ENCODE results near the gene KIR3DL2.
"Not testable (repeated sequence)": the region's sequence is repeated elsewhere in the genome, so short reads cannot be mapped to it uniquely, and the experiment has no call there.

Gene KIR3DL2
- total RNA-seq: 0 to 0.15 (median 0.02) reads per million in 18 experiments

GRCh38 chr19:54850061-54850640 lies at the start of gene KIR3DL2:
Gene KIR3DL2 (plus strand): TSS chr19:54850443. CDS start chr19:54850476, 33 bp downstream.
- DNase-seq: not testable (repeated sequence)

GRCh38 chr19:54803410-54803809 lies 46.8 kb upstream of the KIR3DL2 start, which contains the start of gene KIR2DL4:
Gene KIR2DL4 (plus strand): TSS chr19:54803610. CDS start chr19:54803652, 42 bp downstream.
- DNase-seq: no peak

GRCh38 chr19:54804101-54804500 lies 46.1 kb upstream of the KIR3DL2 start:
- DNase-seq: no peak

GRCh38 chr19:54804571-54804970 lies 45.7 kb upstream of the KIR3DL2 start:
- no peak for DNase-seq

GRCh38 chr19:54805665-54806515 lies 44.4 kb upstream of the KIR3DL2 start:
- DNase-seq: no peak

- no peak for DNase-seq
These were observed 43.8 kb upstream of the KIR3DL2 start for GRCh38 chr19:54806516-54806838.

GRCh38 chr19:54814571-54814970 lies 35.7 kb upstream of the KIR3DL2 start:
- not testable (repeated sequence) for DNase-seq

GRCh38 chr19:54816251-54816650 lies 34.0 kb upstream of the KIR3DL2 start, which contains the start of gene KIR3DL1:
Gene KIR3DL1 (plus strand): TSS chr19:54816468.
- not testable (repeated sequence) for DNase-seq

- no peak for DNase-seq
These were observed 32.3 kb upstream of the KIR3DL2 start for GRCh38 chr19:54817670-54818536.

- DNase-seq: peak; percentile 45 to 72
These were observed 25.8 kb upstream of the KIR3DL2 start for GRCh38 chr19:54824416-54824815.

- peak; percentile 10 to 30 for DNase-seq
These were observed 24.9 kb upstream of the KIR3DL2 start for GRCh38 chr19:54825326-54825725.

GRCh38 chr19:54828064-54828463 lies 22.2 kb upstream of the KIR3DL2 start:
- DNase-seq: peak; percentile 17 to 29

GRCh38 chr19:54832496-54832895 lies 17.7 kb upstream of the KIR3DL2 start, which contains the start of gene KIR2DS4:
Gene KIR2DS4 (plus strand): TSS chr19:54832676.
- not testable (repeated sequence) for DNase-seq

GRCh38 chr19:54835126-54835525 lies 15.1 kb upstream of the KIR3DL2 start:
- not testable (repeated sequence) for DNase-seq

- DNase-seq: peak; percentile 51 to 76
These were observed 12.7 kb upstream of the KIR3DL2 start for GRCh38 chr19:54837522-54837921.

GRCh38 chr19:54843171-54843570 lies 7.1 kb upstream of the KIR3DL2 start:
- peak in 1 of 2 donors; percentile 18 for DNase-seq

- DNase-seq: no peak
These were observed 687 bp downstream of the KIR3DL2 start for GRCh38 chr19:54850930-54851329.

GRCh38 chr19:54851353-54851752 lies 1.1 kb downstream of the KIR3DL2 start:
- DNase-seq: no peak

GRCh38 chr19:54855241-54855640 lies 5.0 kb downstream of the KIR3DL2 start:
- peak; percentile 19 to 43 for DNase-seq

- peak in 1 of 2 donors; percentile 24 for DNase-seq
These were observed 8.2 kb downstream of the KIR3DL2 start for GRCh38 chr19:54858476-54858875.

- peak; percentile 71 to 81 for DNase-seq
These were observed 9.2 kb downstream of the KIR3DL2 start for GRCh38 chr19:54859421-54859820.

- DNase-seq: not testable (repeated sequence)
These were observed 13.2 kb downstream of the KIR3DL2 start for GRCh38 chr19:54863459-54863858.

GRCh38 chr19:54871696-54872095 lies 21.5 kb downstream of the KIR3DL2 start:
- DNase-seq: peak; percentile 47 to 77

Measured in inflammatory macrophage (primary cell).